Measurements from ENCODE around the gene POLR2I. TPM values are rescaled to one million over a fixed set of nuclear protein-coding genes. Genes with fewer than 3 reads are reported as not detected.

POLR2I gene
- total and polyA plus RNA-seq, 2 experiments from 2014 or later = 94.0 to 413 TPM

DNA sequence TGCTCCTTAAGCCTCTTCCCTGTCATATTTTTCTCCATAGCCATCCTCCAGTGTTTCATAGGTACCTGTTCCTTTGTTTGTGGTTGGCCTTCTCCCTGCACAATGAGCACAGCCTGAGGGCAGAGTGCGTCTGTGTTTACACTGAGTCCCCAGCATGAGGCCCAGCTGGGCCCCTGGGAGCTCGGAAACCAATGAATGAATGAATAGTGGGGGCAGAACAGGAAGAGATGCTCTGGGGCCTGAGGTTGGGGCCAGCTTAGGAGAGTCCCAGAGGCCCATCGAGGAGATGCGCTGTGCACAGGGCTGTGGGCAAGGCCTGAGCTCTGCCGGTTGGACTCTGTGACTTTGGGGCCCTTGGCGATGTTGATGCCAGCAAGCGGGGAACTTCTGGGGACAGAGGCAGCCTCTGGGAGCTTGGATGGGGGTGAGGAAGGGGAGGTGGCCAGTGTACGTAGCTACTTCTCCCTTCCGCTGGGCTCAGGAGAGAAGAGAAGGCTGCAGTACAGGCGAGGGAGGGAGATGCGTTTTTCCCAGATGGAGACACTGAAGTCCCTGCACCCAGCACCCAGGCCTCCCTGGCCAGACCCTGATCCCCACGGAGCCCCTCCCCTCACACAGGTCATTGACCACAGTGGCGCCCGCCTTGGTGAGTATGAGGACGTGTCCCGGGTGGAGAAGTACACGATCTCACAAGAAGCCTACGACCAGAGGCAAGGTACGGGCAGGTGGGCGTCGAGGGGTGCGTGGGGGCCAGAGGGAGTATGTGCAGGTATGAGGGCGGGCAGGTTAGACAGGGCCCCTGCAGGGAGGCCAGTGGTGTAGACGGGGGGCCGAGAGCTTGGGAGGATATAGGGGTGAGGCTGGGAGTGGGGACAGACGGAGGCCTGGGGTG lies 5.7 kb upstream of the POLR2I start (continued):
- TF ChIP-seq ZNF331 (CRISPR knock-in tag; IDR thresholded peaks at IDR 0.05; ENCODE audit: low read depth) (no peak), NANOG (IDR thresholded peaks at IDR 0.05; ENCODE audit: borderline replicate concordance) (no peak), ETS1 (IDR thresholded peaks at IDR 0.05) (no peak), EZH2 (IDR thresholded peaks at IDR 0.05; ENCODE audit: low read depth, unreplicated experiment) (no peak), JUNB (IDR thresholded peaks at IDR 0.05; ENCODE audit: unreplicated experiment) (no peak), POLR2AphosphoS5 (IDR thresholded peaks at IDR 0.05; ENCODE audit: low read depth) (no peak), STAT1 (IDR thresholded peaks at IDR 0.05; ENCODE audit: unreplicated experiment) (no peak), ZNF114 (CRISPR knock-in tag; IDR thresholded peaks at IDR 0.05) (no peak), CREB1 (CRISPR knock-in tag; IDR thresholded peaks at IDR 0.05; ENCODE audit: low read depth) (no peak)
- TF ChIP-seq, protein P1, sequence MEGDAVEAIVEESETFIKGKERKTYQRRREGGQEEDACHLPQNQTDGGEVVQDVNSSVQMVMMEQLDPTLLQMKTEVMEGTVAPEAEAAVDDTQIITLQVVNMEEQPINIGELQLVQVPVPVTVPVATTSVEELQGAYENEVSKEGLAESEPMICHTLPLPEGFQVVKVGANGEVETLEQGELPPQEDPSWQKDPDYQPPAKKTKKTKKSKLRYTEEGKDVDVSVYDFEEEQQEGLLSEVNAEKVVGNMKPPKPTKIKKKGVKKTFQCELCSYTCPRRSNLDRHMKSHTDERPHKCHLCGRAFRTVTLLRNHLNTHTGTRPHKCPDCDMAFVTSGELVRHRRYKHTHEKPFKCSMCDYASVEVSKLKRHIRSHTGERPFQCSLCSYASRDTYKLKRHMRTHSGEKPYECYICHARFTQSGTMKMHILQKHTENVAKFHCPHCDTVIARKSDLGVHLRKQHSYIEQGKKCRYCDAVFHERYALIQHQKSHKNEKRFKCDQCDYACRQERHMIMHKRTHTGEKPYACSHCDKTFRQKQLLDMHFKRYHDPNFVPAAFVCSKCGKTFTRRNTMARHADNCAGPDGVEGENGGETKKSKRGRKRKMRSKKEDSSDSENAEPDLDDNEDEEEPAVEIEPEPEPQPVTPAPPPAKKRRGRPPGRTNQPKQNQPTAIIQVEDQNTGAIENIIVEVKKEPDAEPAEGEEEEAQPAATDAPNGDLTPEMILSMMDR (conservative IDR thresholded peaks at IDR 0.05; ENCODE audit: low read depth in 2 of 2) = no peak

DNA sequence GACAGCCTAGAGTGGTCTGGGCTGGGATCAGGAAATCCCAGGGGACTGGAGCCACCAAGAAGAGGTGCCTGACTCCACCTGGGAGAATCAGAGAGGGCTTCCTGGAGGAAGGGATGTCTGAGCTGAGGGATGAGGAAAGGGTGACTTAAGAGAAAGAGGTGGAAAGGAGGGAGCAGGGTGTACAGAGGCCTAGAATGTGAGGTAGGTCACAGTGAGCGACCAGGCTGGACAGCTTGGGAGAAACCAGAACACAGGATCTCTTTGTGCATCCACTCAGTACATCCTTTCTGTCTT lies 1.6 kb upstream of the POLR2I start:
- Mint-ChIP-seq H3K36me3 (ENCODE audit: low read depth) (peaks cover 58% of the 10 kb centered on the region), H3K9me3 (no peaks in the 10 kb centered on the region; the same call in 2 of the 3 replicates), H3K27me3 (ENCODE audit: insufficient read depth, low read depth, poor library complexity) (peaks cover 25% of the 10 kb centered on the region), H3K27ac (no peak overlapping the region), H3K4me3 (peak overlapping the region; percentile 99), H3K4me1 (peaks cover 31% of the 10 kb centered on the region)
- Histone ChIP-seq H3K79me2 (replicated peaks; ENCODE audit: insufficient read depth) (peaks cover 22% of the 10 kb centered on the region), H3K36me3 (ENCODE audit: insufficient read depth) (no peaks in the 10 kb centered on the region; the same call in 1 of the 2 replicates), H4K20me1 (replicated peaks; ENCODE audit: insufficient read depth) (peaks cover 10% of the 10 kb centered on the region; the same call in 1 of the 2 replicates), H3K4me2 (peak overlapping the region; percentile 82), H3K4me1 (ENCODE audit: insufficient read depth) (peaks cover 13% of the 10 kb centered on the region; the same call in 1 of the 2 replicates), H3K27me3 (ENCODE audit: insufficient read depth) (no peaks in the 10 kb centered on the region), H3K27ac (ENCODE audit: low read depth) (no peak overlapping the region), H2AFZ (no peak overlapping the region), H3K9me2 (ENCODE audit: insufficient read depth) (no peaks in the 10 kb centered on the region), H3K4me3 (peak overlapping the region; percentile 98), H3F3A (replicated peaks; ENCODE audit: low read depth) (peaks cover 29% of the 10 kb centered on the region)
- ATAC-seq = no peak
- no peak for TF ChIP-seq REST (IDR thresholded peaks at IDR 0.05; ENCODE audit: unreplicated experiment)
- TF ChIP-seq POLR2AphosphoS5 (IDR thresholded peaks at IDR 0.05; ENCODE audit: low read depth) = no peak
- no peak for TF ChIP-seq NANOG (IDR thresholded peaks at IDR 0.05; ENCODE audit: borderline replicate concordance)
- TF ChIP-seq CREB1 (CRISPR knock-in tag; IDR thresholded peaks at IDR 0.05; ENCODE audit: low read depth) = no peak
- no peak for DNase-seq (ENCODE audit: low spot score)
